HG03066 (cell line): ENCODE measurements around the gene OPRL1.

Source experiments
- ATAC-seq: cut with Tn5 transposase; IDR thresholded peaks from one replicate; pipeline ENCODE4 v1.9.1; 2021; ENCODE audit warnings: low read depth; ENCODE audit not compliant: unreplicated experiment

OPRL1 gene

DNA sequence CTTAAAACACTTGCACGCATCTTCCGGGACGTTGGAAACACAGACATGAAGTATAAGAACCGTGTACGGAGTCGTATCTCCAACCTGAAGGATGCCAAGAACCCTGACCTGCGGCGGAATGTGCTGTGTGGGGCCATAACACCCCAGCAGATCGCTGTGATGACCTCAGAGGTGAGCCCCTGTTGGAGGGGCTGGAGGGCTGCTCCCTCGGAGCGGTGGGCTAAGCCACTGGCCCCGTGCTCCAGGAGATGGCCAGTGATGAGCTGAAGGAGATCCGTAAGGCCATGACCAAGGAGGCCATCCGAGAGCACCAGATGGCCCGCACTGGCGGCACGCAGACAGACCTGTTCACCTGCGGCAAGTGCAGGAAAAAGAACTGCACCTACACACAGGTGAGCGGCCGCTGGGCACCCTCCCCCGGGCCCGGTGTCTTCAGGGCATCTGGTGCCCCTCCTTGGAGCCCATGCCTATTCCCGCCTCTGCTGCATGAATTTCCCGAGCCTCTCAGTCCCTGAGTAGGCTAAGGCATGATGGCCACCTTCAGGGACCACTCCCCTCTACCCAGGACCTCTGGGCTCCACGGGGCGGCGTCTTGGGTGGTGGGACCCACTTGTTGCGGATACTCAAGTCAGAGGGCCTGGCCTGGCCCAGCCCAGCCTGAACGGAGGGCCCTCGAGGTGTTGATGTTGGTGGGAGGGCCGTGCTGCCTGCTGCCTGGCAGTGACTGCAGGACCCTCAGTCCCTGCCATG is 9.5 kb upstream of the OPRL1 start:
- ATAC-seq: no peak

DNA sequence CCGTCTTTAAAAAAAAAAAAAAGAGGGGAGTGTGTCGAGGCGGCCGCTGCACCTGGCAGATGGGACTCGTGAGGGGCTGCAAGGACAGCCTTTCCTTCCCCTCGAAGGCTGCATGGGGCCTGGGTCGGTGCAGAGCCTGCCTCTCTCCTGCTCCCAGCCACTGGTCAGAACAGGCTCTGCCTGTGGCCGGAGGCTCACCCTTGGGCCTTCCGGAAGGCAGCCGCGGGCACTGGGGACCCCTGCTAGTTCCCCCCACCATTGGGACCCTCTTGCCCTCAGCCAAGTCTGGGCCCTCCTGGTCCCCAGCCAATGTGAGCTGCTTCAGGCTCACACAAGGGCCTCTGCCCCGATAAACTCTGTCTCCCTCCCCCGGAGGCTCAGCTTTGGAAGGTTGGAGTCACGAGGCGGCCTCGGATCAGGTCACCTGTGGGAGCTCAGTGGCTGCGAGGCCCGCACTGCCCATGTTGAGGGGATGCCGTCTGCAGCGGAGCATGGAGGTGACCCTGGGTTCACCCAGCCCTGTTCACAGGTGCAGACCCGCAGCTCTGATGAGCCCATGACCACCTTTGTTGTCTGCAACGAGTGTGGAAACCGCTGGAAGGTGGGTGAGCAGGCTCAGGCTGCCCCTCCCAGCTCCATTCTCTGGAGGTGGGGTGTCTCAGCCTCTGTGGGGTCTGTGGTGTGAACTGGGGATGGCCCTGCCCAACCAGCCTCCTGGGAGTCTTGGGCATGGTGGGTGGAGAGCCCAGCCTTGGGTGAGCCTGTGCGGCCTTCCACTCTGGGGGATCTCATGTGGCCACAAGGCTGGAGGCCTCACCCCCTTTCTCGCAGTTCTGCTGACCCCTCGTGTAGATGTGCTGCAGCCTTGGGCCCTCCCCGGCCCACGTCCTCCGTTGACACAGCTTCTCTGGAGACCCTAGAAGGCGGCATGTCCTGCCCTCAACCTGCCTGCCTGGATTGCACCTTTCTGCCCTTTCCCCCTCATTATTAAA is 8.2 kb upstream of the OPRL1 start:
- ATAC-seq: no peak

DNA sequence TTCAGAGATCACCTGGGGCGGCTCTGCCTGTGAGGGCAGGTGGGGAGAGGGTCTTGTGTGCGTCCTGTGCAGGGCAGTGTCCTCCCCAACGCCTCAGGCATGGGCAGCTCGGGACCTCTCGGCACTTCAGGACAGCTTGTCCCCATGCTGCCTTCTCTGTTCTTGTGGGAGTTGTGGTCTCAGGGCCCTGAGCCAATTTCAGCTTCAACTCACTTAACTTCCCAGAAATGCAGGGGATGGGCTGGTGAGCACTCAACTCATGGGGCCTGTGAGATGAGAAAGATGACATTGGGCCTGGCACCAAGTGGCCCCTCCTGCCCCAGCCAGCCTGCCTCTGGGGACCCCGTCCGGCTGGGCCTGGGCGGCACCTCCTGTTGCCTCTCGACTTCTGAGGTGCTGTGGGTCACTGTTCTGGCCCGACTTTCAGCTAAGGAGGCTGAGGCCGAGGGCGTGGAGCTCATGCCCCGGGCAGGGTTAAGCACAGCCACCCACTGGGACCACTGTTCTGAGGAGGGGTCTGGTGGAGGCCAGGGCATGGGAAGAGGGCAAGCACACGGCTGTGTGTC is 7.3 kb upstream of the OPRL1 start:
- ATAC-seq: no peak

DNA sequence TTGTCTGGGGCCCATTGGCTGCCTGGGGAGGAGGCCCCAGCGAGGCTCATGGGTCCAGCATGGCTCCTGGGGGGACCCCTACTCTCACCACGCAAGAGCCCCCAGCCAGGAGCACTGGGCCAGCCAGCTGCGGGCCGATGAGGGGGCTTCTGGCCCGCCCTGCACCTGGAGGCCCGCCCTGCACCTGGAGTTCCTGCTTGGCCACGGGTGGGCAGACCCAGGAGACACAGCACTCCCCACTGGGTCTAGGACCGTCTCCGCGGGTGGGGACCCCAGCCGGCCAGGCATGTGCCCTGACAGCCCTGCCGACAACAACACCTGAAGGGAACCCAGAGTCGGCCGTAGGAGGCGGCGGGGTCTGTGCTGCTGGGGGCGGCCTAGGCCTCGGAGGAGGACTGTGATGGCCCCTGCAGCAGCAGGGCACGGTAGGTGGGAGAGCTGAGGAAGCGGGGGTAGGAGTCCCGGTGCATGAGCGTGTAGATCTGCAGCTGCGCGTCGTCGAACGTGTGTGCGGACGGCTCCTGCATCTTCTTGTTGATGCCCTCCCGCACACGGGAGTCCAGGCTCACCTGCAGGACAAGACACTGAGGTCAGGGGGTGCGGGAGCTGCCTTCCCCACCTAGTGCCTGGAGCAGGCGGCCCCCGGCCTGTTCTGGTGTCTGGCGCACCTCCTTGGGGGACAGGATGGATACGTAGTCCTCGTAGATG is 6.3 kb upstream of the OPRL1 start:
- ATAC-seq: no peak

DNA sequence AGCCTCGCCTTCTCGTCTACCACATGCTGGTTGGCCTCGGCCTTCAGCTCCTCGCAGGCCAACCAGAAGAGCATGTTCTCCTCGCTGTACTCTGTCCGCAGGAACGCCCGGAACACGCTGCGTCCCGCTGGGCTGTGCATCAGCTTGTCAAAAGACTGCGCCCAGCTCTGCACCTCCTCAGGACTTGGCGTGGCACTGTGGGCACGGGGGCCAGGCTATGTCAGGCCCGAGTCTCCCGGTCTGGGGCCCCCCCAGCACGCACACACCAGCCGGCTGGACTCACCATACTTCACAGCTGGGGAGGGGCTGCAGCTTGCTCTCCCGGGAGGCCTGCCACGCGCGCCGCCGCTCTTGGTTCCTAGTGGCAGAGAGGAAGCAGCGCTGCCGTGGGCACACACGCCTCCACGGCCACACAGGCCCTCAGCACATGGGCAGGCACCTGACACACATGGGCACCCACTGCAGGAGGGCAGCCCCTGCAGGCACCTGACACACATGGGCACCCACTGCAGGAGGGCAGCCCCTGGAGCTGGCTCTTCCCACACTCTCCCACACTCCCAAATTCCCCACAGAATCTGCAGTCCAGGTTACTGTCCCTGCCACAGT is 5.6 kb upstream of the OPRL1 start:
- ATAC-seq: no peak

DNA sequence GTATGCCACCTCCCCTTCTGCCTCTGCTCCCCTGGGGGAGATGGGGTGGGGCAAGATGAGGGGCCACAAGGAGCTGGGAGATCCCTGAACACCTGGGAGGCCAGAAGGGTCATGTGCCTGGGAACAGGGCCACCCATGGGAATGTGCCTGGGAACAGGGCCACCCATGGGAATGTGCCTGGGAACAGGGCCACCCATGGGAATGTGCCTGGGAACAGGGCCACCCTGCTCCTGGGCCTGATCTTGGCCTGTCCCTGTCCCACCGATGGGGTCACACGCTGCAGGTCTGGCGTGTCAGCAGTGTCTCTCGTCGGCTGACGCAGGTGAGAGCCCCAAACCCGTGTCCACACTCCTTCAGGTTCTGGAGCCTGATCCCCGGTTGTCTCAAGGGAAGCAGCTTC is 4.9 kb upstream of the OPRL1 start:
- no peak for ATAC-seq

DNA sequence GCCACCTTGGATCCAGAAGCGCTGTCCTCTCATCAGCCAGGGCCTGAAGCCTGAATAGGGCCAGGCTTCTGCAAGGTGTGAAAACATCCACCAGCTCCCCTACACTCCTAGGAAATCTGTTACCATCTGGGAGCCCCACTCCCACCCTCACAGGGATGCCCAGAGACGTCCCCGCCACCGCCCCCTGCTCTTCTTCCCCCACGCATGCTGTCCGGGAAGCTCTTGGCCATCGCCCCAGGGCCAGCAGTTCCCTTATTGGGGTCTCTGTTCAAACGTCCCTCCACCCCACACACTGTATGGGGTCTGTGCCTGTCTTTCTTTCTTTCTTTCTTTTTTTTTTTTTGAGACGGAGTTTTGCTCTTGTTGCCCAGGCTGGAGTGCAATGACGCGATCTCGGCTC is 4.3 kb upstream of the OPRL1 start:
- ATAC-seq: no peak

DNA sequence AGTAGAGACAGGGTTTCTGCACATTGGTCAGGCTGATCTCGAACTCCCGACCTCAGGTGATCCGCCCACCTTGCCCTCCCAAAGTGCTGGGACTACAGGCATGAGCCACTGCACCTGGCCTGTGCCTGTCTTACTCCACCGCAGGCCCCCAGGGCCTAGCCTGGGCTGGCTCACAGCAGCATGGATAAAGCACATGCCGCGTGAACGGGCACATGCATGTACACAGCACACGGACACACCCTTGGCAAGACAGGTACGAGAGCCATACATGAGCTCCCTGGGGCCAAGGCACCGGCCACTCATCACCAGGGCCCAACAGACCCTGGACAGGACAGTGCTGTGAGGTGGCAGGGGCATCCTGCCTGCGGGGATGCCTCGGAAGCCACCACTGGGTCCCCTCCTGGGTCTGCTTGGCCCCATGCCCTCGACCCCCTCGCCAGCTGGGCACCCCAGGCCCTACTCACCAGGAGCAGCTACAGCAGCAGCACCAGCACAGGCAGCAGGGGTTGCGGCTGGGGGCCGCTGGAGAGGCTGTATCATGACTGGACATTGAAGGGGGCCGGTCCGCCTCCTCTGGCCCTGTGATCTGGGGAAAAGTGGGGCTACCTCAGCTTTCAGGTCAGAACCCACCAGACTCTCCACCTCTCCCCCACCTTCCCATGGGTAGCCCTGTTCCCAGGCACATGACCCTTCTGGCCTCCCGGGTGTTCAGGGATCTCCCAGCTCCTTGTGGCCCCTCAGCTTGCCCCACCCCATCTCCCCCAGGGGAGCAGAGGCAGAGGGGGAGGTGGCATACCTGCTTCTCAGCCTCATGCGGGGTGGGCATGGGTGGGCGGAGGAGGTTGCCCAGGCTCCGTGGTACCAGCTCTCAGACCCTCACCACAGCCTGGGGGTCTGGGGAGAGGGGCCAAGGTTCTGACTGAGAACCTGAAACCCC is 3.6 kb upstream of the OPRL1 start:
- ATAC-seq: no peak

DNA sequence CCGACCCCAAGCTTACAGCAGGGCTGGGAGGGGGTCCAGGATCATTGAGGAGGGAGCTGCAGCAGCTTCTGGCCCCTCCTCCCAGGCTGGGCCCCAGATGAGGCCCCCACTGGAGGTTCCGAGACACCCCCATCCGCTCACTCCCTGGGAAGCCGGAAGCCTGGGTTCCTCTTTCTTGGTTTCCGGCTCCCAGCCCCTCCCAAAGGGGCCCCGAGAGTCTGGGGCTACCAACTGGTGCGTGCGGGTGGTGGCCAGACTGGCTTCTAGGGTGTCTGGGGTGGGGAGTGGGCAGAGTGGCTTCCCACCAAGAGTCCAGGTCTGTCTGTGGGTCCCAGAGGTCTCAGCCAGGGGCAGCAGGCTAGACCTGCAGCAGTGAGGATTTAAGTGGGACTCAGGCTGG is 2.8 kb upstream of the OPRL1 start:
- no peak for ATAC-seq

DNA sequence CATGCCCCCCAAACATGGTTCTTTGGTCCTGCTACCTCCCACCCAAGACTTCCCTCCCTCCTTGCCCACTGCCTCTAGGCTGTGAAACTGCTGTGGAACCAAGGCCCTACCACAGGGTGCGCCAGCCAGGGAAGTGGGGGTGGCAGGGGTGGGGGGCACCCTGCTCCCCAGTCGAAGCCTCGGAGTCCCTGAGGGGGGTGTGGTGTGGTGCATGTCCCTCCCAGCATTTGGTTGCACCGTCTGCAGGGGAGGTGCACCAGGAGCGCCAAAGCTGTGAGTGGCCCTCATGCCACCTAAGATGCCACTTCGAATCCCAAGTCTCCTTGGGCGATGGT is 2.4 kb upstream of the OPRL1 start:
- no peak for ATAC-seq

DNA sequence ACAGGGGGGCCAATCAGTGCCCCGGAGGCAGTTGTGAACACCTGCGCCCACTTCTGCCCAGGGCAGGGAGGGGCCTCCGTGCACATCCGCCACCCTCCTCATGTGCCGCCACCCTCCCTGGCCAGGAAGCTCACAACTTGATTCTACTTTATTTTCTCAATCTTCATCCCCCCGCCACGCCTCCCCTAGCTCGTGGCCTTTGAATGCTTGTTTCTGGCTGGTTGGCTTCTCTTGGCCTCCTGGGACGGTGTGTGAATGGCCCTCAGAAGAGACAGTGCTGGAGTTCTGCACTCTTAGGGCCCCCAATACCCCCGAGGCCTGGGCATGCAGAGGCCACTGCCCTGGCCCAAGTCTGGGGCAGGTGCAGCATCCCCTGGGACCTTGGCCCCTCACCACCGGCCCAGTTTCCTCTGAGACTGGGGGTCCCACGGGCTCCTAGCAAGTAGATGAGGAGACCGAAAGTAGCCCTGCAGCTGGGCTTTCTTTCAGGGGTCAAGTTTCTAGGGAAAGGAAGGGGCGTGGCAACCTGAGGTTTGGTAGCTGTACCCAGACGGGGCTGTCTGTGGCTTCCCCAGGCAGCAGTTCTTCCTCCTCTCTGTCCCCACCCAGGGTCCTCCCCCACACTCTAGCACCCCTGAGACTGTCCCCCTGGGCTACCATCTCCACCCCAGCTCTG is 1.9 kb upstream of the OPRL1 start:
- ATAC-seq: no peak

DNA sequence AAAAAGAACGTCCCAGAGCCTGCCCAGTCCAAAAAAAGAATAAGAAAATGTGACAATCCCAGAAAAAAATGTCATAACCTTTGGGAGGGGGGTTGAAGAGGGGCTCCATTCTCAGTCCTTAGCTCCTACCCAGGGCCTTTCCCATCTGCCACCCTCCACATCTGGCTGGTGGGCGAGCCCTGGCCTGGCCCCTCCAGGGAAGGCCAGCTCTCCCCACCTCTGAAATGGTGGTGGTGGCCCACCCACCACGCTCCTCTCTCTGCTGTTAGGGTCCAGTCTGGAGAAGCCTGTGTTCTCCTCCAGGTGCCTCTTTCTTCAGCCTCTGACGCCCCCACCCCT is 979 bp upstream of the OPRL1 start:
- no peak for ATAC-seq

DNA sequence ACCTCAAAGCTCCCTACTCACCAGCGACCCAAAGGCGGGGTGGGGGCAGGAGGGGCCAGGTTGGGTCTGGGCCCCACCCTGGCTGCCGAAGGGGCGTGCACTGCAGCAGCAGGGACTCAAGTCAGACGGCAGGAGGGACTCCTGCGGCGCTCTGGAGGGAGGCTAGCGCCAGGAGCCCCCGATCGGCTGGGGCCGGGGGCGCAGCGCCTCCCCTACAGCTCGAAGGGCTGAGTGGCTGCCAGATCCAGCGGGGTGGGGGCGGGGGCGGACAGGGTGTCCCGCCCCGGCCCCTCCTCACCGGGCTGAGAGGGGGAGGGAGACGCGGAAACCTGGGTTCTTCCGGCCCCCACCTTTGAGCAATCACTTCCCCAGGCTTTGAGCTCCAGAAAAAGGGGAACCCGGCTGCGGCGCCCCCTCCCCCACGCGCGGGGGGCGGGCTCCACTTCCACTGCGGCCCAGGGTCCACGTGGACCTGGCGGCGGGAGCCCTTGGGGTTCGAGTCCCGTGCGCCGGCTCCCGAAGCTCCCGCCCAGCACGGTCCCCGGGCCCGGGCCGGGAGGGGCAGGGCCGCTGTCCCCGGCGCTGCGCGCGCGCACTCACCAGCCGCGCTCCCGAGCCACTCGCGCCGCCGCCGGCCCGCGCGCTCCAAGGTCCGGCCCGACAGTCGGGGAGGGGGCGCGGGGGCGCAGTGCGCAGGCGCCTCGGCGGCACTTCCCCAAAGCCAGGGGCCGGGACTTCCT is 439 bp upstream of the OPRL1 start, which contains the start of gene RGS19:
RGS19 (minus strand) TSS at position 246 of the 740 bp plus-strand sequence. CDS start 2,632 bp downstream, outside the sequence.
- ATAC-seq: no peak

DNA sequence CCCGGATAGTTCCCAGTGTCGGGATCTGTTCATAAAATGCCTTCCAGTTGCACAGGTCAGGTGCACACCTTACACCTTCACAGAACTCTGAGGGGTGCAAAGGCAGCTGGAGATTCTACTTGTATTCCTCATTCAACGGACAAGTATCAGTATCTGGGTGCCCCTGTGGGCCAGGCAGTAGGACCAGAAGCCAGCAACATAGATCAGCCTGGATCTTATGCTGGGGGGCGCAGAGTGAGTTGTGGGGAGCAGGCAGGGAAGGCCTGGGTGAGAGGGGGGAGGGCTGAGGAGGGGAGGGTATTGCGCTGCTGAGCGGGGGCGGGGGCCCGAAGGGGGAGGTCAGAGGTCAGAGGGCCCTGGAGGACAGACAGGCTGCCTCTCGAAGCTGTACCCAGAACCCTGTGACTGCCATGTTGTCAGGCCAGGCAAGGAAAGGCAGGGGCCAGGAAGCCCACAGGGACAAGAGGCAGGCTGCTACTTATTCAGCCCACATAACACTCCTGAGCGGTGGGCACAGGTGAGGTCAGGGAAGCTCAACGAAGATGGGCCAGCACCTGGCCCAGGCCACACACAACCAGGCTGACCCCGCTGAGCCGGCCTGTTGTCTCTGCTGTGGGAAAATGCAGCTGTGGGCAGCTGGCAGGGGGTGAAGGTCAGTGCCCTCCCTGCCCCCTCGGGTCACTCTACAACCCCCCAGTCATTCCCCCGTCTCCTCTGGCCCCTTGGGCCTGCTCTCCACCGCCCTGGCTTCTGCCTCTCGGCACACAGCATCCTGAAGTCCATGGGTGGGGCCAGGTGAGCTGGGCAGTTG is 1.1 kb downstream of the OPRL1 start:
- no peak for ATAC-seq

DNA sequence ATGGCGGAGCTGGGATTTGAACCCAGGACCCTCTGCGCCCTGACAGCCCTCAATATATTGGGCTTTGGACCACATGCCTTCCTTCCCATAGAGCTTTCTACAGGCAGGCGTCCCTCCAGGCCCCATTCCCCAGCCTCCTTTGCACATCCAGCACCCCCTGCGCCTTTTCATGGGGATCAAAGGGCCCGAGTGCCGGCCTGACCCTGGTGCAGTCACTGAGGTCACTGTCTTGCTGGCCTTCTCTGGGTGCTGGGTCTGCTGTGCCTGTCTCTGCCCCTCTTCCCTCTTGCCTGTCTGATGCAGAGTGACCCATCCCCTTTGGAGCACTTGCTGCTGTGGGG is 1.7 kb downstream of the OPRL1 start:
- no peak for ATAC-seq

DNA sequence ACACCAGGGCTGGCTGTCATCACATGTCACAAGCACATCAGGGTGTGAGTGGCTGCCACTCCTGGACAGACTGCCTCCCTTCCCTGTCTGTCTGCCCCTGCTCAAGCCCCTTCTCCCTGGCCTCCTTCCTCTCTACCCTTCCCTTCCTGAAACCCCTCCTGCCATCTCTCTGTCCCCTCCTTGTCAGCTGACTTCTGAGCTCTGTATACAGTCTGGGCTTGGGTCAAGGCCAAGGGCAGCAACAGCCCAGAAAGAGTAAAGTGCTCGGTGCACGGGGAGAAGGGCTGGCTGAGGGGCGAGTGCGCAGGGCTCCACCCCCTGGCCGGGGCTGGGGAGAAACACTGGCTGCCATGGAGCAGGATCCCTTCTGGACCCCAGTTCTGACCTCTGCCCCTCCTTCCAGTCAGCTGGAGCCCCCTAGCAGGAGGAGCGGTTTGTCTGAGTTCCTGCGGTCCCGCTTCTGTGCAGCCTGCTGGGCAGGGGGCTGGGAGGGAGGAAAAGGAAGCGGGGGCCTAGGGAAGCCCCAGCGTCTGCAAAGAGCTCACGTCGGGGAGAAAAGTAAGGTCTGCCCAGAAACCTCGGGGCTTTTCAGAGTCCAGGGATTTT is 2.3 kb downstream of the OPRL1 start:
- no peak for ATAC-seq

DNA sequence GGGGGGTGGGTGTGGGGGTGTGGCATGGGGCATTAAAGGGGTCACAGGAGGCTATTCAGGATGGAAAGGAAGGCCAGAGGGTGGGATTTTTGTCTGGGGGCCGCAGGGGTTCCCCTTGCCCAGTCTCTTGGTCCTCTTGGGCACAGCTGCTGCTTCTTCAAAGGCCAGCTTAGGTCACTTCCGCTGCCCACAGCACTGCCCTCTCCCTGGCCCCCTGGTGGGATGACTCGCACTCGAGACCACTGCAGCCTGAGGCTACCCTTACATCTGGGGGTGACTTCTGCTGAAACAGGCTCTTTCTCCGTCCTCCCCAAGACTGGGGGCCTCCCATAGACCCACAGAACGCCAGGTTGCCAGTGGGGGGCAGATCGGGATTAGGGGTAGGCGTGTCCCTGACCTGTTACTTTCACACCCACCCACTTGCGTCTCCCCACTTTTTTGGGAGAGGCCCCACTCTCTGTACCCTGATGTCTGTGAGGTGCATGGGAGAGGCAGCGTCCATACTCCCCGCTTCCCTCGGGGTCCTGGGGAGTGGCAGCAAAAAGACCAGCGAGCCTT is 3.0 kb downstream of the OPRL1 start:
- ATAC-seq: no peak
